GM12873 (cell line): ENCODE measurements around the gene MCMBP.

ENCODE experiments used
- CTCF ChIP-seq: IDR thresholded peaks from 2 replicates; pipeline ENCODE4 v1.5.1; 2012; ENCODE audit warnings: low read depth, mild to moderate bottlenecking, moderate library complexity, low read length, control low read depth; ENCODE audit not compliant: insufficient read depth; ENCODE audit errors: missing control alignments

Gene MCMBP

GRCh38 chr10:119878524-119878923 lies 5.9 kb upstream of the MCMBP start:
- no peak for TF ChIP-seq CTCF

- TF ChIP-seq CTCF: no peak
Observed at GRCh38 chr10:119872860-119873681, 428 bp upstream of the MCMBP start.

GRCh38 chr10:119871881-119872609 lies 598 bp downstream of the MCMBP start:
- no peak for TF ChIP-seq CTCF

GRCh38 chr10:119867317-119867716 lies 5.3 kb downstream of the MCMBP start:
- TF ChIP-seq CTCF: no peak

- TF ChIP-seq CTCF: no peak
Observed at GRCh38 chr10:119865699-119866240, 6.9 kb downstream of the MCMBP start.

GRCh38 chr10:119863951-119864565 lies 8.6 kb downstream of the MCMBP start:
- TF ChIP-seq CTCF: no peak

- no peak for TF ChIP-seq CTCF
Observed at GRCh38 chr10:119862524-119862923, 10.1 kb downstream of the MCMBP start.
